Central memory CD8-positive, alpha-beta T cell (primary cell): Measurements from ENCODE around the gene SV2A.

Experiments used
- ATAC-seq: fragments of 150-1000 bp; cut with Tn5 transposase; replicated peaks from 2 replicates; pipeline ENCODE4 v1.10.0; 2022; ENCODE audit warnings: mild to moderate bottlenecking, moderate FRiP score, moderate number of reproducible peaks; ENCODE audit not compliant: poor library complexity, severe bottlenecking; ENCODE audit errors: extremely low read depth
- DNase-seq, 2 donors: peaks; one replicate each; pipeline ENCODE4 v3.0.0; 2021; ENCODE audit warnings: low spot score in 2 of 2
- H3K27ac Mint-ChIP-seq: one replicate; pipeline ENCODE4 v1.8.0; 2022; ENCODE audit warnings: low read depth, mild to moderate bottlenecking, moderate library complexity, mixed read lengths
- H3K27me3 Mint-ChIP-seq: one replicate; pipeline ENCODE4 v1.8.0; 2022; ENCODE audit warnings: mixed read lengths
- H3K36me3 Mint-ChIP-seq: one replicate; pipeline ENCODE4 v1.8.0; 2022; ENCODE audit warnings: mild to moderate bottlenecking, moderate library complexity, mixed read lengths; ENCODE audit not compliant: insufficient read depth
- H3K4me1 Mint-ChIP-seq: one replicate; pipeline ENCODE4 v1.8.0; 2022; ENCODE audit warnings: mixed read lengths
- H3K4me3 Mint-ChIP-seq: one replicate; pipeline ENCODE4 v1.8.0; 2022; ENCODE audit warnings: mild to moderate bottlenecking, moderate library complexity, mixed read lengths
- H3K9me3 Mint-ChIP-seq: one replicate; pipeline ENCODE4 v1.8.0; 2022; ENCODE audit warnings: mixed read lengths

The SV2A gene

DNA sequence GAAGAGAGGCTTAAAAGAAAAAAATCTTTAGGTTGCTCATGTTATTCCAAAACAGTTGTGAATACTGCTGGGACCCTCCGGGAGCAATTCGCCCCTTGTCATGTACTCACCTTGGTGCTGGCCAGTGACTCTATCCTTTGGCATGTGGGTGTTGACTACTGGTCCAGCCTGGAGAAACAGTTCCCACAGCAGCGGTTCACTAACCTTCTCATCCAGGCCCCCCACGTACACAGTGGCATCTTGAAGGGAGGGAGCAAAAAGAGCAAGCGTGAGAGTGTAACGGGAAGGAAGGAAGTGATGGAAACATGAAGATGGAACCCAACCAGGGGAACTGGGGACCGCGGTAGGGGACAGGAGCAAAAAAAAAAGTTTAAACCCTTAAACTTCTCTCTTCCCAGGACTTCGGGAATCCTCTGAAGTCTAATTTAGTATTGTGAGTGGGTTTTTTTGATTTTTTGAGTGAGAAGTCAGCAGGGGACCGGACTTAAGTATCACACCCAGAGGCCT lies 9.5 kb upstream of the SV2A start:
- Mint-ChIP-seq H3K27me3 (peaks cover 14% of the 10 kb centered on the region), H3K4me3 (peak overlapping the region; percentile 96), H3K4me1 (peaks cover 49% of the 10 kb centered on the region), H3K36me3 (peaks cover 30% of the 10 kb centered on the region), H3K27ac (peak overlapping the region; percentile 93), H3K9me3 (no peaks in the 10 kb centered on the region)
- ATAC-seq (no peak), DNase-seq (no peak)

- Mint-ChIP-seq H3K36me3 (peaks cover 33% of the 10 kb centered on the region), H3K27me3 (peaks cover 5% of the 10 kb centered on the region), H3K27ac (no peak overlapping the region), H3K4me1 (peaks cover 49% of the 10 kb centered on the region), H3K4me3 (peak overlapping the region; percentile 96), H3K9me3 (no peaks in the 10 kb centered on the region)
- ATAC-seq (no peak), DNase-seq (no peak)
These were observed 8.7 kb upstream of the SV2A start for GRCh38 chr1:149926296-149926695.

DNA sequence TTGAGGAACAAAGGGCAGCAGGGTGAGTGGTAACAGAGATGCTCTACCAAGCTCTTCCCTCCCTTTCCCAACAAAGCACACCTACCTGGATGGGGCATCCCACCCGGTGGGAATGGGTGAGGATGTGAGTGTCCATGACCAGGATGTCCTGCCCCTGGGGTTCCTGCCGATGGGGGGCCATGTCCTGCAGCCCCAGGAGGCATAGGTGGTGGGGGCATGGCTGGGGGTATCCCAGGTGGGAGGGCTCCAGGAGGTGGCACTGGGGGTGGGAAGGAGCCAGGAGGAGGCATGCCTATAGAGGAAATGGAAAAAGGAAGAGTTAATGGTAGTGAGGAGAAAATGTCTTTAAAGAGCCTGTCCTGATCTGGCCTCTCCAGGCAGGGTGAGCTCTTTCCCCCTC lies 8.1 kb upstream of the SV2A start:
- H3K27me3 Mint-ChIP-seq, result no peaks in the 10 kb centered on the region
- peak overlapping the region; percentile 96 for H3K4me3 Mint-ChIP-seq
- ATAC-seq (no peak), DNase-seq (no peak)
- no peaks in the 10 kb centered on the region for H3K9me3 Mint-ChIP-seq
- no peak overlapping the region for H3K27ac Mint-ChIP-seq
- peaks cover 38% of the 10 kb centered on the region for H3K36me3 Mint-ChIP-seq
- H3K4me1 Mint-ChIP-seq, result peaks cover 49% of the 10 kb centered on the region

DNA sequence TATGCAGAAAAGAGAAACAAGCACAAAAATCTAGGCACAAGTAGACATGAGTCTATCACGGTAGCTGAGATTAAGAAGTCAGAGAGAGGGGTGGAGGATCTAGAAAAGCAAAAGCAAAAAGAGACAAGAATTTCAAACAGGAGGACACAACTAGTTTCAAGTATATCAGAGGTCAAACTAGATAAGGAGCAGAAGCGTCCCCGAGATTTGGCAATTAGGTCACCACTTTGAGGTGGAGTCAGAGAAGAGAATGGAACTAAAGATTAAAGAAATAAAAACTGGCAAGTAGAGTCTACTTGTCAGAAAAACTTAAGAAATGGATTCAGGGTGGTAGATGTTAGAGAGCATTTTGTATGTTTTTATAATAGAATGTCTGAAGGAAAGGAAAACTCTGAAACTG lies 7.7 kb upstream of the SV2A start:
- H3K4me3 Mint-ChIP-seq, result peak overlapping the region; percentile 96
- ATAC-seq (no peak), DNase-seq (no peak)
- no peaks in the 10 kb centered on the region for H3K27me3 Mint-ChIP-seq
- H3K9me3 Mint-ChIP-seq, result no peaks in the 10 kb centered on the region
- peaks cover 38% of the 10 kb centered on the region for H3K36me3 Mint-ChIP-seq
- H3K4me1 Mint-ChIP-seq, result peaks cover 49% of the 10 kb centered on the region
- no peak overlapping the region for H3K27ac Mint-ChIP-seq

DNA sequence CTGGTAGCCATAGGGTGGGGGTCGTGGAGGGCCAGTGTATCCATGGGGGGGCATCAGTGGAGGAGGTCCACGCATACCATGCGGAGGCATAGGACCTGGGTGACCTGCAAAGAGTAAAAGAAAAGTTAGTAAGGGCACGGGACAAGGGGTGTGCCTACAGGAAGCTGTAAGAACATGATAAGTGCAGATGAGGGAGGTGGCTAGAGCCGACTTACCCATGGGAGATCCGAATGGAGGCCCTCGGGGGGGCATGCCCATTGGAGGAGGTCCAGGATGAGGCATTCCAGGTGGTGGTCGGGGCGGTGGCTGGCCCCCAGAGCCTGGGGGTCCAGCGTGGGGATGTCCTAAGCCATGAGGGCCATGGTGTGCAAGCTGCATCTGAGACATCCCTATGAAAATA lies 6.0 kb upstream of the SV2A start:
- Mint-ChIP-seq H3K27me3 (no peaks in the 10 kb centered on the region), H3K4me1 (peaks cover 48% of the 10 kb centered on the region), H3K36me3 (peaks cover 38% of the 10 kb centered on the region), H3K4me3 (no peak overlapping the region), H3K9me3 (no peaks in the 10 kb centered on the region), H3K27ac (peak overlapping the region; percentile 27)
- DNase-seq (no peak), ATAC-seq (no peak)

- Mint-ChIP-seq H3K9me3 (no peaks in the 10 kb centered on the region), H3K36me3 (peaks cover 5% of the 10 kb centered on the region), H3K27ac (peak overlapping the region; percentile 63), H3K4me1 (peaks cover 23% of the 10 kb centered on the region), H3K4me3 (peak overlapping the region; percentile 80), H3K27me3 (no peaks in the 10 kb centered on the region)
- ATAC-seq, result no peak
- DNase-seq, result no peak
These were observed 769 bp downstream of the SV2A start for GRCh38 chr1:149916898-149917252.

DNA sequence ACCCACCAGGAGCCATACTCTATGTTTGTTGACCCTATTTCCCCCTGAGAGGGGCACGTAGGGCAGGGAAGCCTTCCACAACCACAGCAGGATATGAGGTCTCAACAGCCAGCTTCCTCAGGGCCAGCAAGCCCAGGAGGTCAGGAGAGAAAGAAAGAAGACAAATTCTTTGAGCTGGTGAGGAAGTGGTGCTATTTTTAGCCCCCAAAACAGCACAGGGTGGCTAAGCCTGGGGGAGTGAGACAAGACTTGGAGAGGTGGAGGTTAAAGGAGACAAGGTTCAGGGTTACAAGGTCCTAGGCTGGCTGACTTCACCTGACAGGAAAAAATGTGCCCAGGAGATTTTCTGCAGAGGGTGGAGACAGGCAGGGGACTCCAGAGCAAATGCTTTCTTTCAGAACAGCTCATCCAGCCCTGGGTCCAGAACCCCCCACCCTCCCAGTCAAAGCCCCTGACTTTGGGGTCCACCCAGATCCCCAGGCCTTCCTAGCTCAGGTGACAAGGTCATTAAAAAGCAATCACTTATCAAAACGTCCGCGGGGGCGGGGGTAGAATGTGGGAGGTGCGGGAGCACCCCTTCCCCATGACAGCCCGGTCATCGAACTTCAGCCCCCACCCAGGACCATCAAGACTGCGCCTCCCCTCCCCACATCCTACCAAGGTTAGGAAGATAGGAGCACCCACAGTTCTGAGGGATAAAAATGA lies 1.3 kb downstream of the SV2A start:
- H3K9me3 Mint-ChIP-seq, result no peaks in the 10 kb centered on the region
- peaks cover 23% of the 10 kb centered on the region for H3K4me1 Mint-ChIP-seq
- peak overlapping the region; percentile 63 for H3K27ac Mint-ChIP-seq
- DNase-seq (no peak), ATAC-seq (no peak)
- peaks cover 5% of the 10 kb centered on the region for H3K36me3 Mint-ChIP-seq
- peak overlapping the region; percentile 80 for H3K4me3 Mint-ChIP-seq
- no peaks in the 10 kb centered on the region for H3K27me3 Mint-ChIP-seq

DNA sequence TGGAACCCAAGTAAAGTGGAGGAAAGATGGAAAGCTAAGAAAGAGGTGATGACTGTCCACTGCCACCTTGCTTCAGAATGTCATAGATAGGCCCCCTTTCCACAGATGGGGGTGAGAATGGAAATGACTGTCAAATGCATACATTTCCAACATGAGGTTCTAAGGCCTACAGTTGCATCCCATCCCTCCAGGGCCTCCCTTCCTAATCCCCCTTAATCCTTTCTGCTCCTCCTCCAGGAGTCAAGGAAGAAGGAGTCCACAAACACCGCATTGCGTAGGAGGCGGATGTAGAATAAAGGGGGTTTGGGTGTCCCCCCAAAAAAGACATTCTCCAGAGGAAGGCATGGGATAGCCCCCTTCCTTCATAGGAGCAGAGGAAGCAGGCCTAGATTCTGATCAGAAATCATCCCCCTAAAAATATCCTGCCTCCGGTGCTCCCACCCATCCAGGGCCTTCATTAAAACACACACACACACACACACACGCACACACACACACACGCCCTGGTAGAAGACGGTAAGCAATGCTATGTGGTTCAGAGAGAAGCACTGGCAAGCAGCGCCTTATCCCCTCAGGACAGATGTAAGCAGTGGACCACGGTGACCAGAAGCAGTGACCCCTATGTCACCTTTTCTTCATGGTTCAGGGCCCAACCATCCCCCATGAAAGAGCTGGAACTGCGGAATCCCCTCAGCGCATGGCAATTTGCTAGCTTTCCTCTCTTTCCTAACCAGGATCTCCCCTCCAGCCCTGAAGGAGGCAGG lies 2.0 kb downstream of the SV2A start:
- no peak for DNase-seq
- Mint-ChIP-seq H3K4me3 (peak overlapping the region; percentile 80), H3K4me1 (peaks cover 23% of the 10 kb centered on the region), H3K27ac (peak overlapping the region; percentile 63), H3K9me3 (no peaks in the 10 kb centered on the region), H3K36me3 (no peaks in the 10 kb centered on the region), H3K27me3 (no peaks in the 10 kb centered on the region)
- ATAC-seq, result no peak

- no peak for ATAC-seq
- H3K9me3 Mint-ChIP-seq, result no peaks in the 10 kb centered on the region
- H3K27ac Mint-ChIP-seq, result no peak overlapping the region
- no peak for DNase-seq
- no peaks in the 10 kb centered on the region for H3K36me3 Mint-ChIP-seq
- no peaks in the 10 kb centered on the region for H3K27me3 Mint-ChIP-seq
- H3K4me1 Mint-ChIP-seq, result peaks cover 23% of the 10 kb centered on the region
- no peak overlapping the region for H3K4me3 Mint-ChIP-seq
These were observed 3.1 kb downstream of the SV2A start for GRCh38 chr1:149914545-149914944.

DNA sequence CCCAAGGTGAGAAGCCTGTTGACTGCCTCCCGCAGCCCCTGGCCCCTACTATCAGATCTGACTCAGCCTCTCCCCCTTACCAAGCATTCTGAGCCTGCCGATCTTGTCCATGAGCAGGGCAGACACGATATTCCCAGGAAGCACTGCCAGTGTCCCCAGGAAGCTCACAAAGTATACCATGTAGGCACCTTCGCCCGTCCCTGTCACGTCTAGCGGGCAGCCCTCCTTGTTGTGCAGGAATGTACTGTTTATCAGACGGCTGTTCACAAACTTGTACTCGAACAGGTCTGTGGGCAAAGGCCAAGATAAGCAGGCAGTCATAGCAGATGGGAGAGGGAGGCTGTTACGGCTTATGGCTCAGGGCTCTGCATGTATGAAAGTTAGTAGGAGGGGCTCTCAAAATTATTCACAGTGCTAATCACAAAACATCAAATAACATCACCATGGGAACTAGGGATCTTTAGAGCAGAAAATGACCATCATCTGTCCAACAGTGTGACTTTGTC lies 11.0 kb downstream of the SV2A start:
- DNase-seq, result no peak
- no peaks in the 10 kb centered on the region for H3K36me3 Mint-ChIP-seq

GRCh38 chr1:149903836-149904491 lies 13.7 kb downstream of the SV2A start:
- ATAC-seq (no peak), DNase-seq (no peak)
- Mint-ChIP-seq H3K36me3 (no peaks in the 10 kb centered on the region), H3K4me1 (peaks cover 18% of the 10 kb centered on the region), H3K27ac (peak overlapping the region; percentile 47), H3K27me3 (no peaks in the 10 kb centered on the region), H3K4me3 (no peak overlapping the region), H3K9me3 (no peaks in the 10 kb centered on the region)

More for the DNA sequence above, 11.0 kb downstream of the SV2A start:
- Mint-ChIP-seq H3K9me3 (no peaks in the 10 kb centered on the region), H3K4me1 (no peaks in the 10 kb centered on the region), H3K27me3 (no peaks in the 10 kb centered on the region), H3K27ac (no peak overlapping the region), H3K4me3 (no peak overlapping the region)
- no peak for ATAC-seq

DNA sequence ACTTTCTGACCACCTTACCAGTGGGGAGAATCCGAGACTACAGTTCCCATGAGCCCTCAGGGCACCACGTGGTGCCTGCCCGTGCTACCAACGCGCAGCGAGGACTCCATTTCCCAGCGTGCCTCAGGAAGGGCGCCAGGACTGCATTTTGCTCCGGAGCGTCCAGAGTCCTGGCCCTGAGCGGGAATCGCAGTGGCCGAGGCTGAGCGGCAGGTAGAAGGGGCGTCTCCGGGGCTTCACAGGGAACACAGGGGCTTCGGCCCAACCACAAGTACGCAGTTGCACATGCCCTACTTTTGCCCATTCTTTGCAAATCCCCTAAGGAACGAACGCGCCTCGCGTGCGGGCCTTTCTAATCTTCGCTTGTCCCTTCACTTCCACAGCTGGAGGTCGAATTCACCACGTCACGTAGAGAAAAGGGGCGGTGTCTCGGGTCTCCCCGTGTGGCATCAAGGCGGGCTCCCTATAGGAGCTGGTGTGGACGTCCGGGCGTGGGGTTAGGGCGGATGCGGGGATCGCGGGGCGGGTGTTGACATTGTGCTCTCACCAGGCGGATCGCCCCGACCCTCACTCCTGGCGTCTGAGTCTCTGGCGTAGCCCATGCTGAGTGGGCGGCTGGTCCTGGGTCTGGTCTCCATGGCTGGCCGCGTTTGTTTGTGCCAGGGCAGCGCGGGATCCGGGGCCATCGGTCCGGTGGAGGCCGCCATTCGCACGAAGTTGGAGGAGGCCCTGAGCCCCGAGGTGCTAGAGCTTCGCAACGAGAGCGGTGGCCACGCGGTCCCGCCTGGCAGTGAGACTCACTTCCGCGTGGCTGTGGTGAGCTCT lies 18.0 kb downstream of the SV2A start, which contains the start of gene BOLA1:
TSS of gene BOLA1 (plus strand) at position 109 of the 825 bp plus-strand sequence. CDS start at position 601, 492 bp downstream.
- Mint-ChIP-seq H3K36me3 (peaks cover 1% of the 10 kb centered on the region), H3K27me3 (no peaks in the 10 kb centered on the region), H3K9me3 (no peaks in the 10 kb centered on the region), H3K4me3 (peak within 1 kb of the TSS; percentile 81), H3K27ac (peak within 1 kb of the TSS; percentile 68), H3K4me1 (peaks cover 18% of the 10 kb centered on the region)
- peak; percentile 99 for ATAC-seq
- peak; percentile 53 to 60 for DNase-seq
